A549 treated with DMSO at 1 μM for 4 hours (cell line): ENCODE data around the gene TXNDC11. TPM values are rescaled to one million over a fixed set of nuclear protein-coding genes. Genes with fewer than 3 reads are reported as not detected.

ENCODE experiments used
- total RNA-seq: library from RNA; stranded (reverse); fragments of 200-300 nt; extraction: Qiagen RNA extraction; gene quantifications from 5 replicates; pipeline ENCODE4 v1.2.3, GENCODE V29; 2022; ENCODE audit warnings: low read depth

The TXNDC11 gene
- total RNA-seq, result 35.1 to 40.1 TPM (median 37.7 TPM) in 5 replicates

DNA sequence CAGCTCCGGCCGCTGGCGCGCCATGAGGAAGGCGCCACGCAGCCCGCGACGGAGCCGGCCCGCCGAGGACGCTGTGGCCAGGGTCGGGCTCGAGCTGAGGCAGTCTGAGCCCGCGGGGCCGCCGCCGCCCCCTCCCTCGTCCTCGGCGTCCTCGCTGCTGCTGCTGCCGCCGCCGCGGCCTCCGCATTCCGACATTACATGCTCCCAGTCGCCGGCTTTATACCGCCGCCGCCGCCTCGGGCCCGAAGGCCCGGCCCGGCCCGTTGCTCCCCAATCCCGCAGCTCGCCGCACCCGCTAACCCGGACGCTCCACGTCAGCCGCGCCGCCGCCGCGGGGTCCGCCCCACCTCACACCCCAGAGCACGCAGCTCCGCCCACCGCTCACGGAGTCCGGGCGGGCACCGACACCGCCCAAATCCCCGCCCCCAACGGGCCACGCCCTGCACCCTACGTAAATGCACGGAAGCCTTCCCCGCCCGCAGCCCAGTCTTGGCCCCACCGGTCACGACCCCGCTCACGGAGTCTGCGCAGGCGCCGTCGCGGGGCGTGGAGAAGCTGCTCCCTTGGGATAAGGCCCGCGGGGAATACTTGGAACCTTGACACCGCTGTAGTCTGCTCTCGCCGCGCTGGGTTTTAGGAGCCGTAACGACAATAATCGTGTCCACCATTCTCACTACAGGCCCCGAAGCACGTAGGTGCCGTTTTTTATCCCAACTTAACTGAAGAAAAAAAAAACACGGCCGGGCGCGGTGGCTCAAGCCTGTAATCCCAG lies at the start of gene TXNDC11:
TXNDC11 (minus strand) TSS at position 322 of the 772 bp plus-strand sequence; CDS start at position 195, 127 bp downstream.

DNA sequence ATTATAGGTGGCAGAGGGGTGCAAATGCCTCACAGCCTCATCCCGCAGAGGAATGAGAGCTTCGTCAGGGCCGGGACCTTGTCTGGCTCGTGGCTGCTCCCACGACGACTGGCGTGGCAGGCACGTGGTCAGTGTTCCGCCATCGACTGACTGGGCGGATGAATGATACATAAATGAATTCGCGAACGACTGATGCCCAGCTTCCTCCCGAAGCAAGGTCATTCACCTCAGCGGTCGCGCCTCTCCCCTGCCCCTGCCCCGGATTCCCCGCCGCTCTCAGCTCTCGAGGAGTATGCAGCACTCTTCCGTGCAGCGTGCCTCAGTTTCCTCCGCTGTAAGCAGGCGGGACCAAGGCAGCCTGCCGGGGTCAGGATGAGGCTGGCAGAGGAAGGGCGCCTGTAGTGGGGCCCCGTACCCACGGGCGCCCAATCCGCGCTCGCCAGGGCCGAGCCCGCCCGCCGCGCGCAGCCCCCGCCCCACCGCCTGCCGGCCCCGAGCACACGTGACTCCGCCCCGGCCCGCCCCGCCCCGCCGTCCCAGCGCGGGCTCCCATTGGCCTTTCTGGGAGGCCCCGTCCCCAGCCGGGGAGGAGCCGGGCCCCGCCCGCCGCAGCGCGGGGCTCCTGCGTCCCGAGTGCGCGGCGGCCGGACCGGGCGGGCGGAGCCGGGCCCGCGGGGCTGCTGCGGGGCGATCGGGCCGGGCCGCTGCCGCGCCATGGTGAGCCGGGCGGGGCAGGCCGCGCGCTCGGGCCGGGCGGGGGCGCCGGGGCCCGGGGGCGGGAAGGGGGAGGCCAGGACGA lies 74.6 kb downstream of the TXNDC11 start, which contains the start of gene SNN:
SNN (plus strand) TSS at position 632 of the 799 bp plus-strand sequence. CDS start 7,605 bp downstream, outside the sequence.

Other genes starting within 250 kb of the TXNDC11 start
- 212 to 223 TPM (median 214 TPM) in 5 replicates for gene LITAF, start 155.9 kb downstream of the TXNDC11 start, total RNA-seq
- gene SNN, start 74.4 kb downstream of the TXNDC11 start, total RNA-seq, result 8.4 to 9.7 TPM (median 8.8 TPM) in 5 replicates
- gene ZC3H7A, start 54.4 kb upstream of the TXNDC11 start, total RNA-seq, result 24.7 to 31.3 TPM (median 26.8 TPM) in 5 replicates
- gene RSL1D1, start 108.7 kb upstream of the TXNDC11 start, total RNA-seq, result 222 to 272 TPM (median 265 TPM) in 5 replicates
- gene GSPT1, start 173.1 kb upstream of the TXNDC11 start, total RNA-seq, result 196 to 218 TPM (median 202 TPM) in 5 replicates
- 2.1 to 4.8 TPM (median 4.4 TPM) in 5 replicates for gene NPIPB2, start 199.2 kb upstream of the TXNDC11 start, total RNA-seq
- gene TNFRSF17, start 222.4 kb upstream of the TXNDC11 start, total RNA-seq, result not detected in 5 replicates
- 2.1 to 3.5 TPM (median 2.8 TPM) in 5 replicates for gene SNX29, start 233.9 kb upstream of the TXNDC11 start, total RNA-seq